Ramos (cell line): ENCODE measurements around the gene LMBR1L.

Source experiments
- in situ Hi-C: fragments of 300-500 bp; cut with MboI; formaldehyde crosslinking; loops from one replicate; pipeline ENCODE4 v1.14.3; 2022; ENCODE audit warnings: low sequenced_read_pairs; ENCODE audit not compliant: unreplicated experiment

The LMBR1L gene

DNA sequence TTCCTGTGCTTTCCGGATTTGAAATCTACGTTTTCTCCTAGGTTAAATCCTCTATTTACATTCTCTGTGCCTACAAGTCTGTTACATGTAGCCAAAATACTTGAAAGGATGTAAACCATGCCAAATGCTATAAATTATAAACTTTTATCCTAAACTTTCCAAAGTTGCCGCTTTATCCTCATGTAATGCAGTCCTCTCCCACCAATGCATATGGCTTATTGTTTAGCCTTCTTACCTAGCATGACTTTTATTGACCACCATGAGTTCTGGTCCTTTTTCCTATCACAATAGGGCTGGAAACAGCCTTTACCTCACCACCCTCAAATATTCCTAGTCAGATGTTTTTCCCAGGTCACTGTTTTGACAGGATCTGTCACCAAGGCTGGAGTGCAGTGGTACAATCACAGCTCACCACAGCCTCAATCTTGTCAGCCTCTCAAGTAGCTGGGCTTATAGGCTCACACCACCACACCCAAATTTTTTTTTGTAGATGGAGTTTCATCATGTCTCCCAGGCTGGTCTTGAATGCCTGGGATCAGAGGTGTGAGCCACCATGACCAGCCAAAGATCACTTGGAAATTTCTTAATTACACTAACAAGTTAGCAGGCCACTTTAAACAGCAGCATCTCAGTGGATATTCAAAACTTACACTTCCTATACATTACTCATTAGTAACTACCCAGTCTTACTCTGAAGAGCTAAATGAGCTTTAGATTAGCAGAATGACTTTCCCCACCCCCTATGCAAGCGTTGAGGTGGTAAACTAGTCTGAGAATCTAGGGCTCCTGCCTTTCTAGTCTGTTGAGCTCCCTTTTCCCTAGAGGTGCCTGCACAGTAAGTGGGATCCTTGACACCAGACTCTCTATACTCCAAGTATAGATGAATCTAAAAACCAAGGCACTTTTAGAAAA lies 16.5 kb upstream of the LMBR1L start:
- in situ Hi-C loops: no loop called here

- in situ Hi-C loops: no loop called here
These were observed 10.5 kb upstream of the LMBR1L start for GRCh38 chr12:49121047-49121696.

DNA sequence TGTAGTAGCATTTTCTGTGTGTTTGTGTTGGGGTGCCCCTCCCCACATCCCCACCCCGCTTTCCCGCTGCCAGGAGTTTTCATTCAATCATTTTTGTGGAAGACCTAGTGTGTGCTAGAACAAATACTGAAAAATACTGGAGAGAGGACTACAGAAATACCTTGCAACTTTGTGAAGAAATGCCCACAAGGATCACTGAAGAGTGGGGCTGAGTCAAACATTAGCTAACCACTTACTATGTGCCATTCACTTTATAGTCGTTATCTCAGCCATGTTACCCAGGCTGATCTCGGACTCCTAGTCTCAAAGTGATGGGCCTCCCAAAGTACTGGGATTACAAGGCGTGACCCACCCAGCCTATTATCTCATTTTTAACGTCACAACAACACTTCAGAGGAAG lies 559 bp upstream of the LMBR1L start:
- in situ Hi-C loops: no loop called here

DNA sequence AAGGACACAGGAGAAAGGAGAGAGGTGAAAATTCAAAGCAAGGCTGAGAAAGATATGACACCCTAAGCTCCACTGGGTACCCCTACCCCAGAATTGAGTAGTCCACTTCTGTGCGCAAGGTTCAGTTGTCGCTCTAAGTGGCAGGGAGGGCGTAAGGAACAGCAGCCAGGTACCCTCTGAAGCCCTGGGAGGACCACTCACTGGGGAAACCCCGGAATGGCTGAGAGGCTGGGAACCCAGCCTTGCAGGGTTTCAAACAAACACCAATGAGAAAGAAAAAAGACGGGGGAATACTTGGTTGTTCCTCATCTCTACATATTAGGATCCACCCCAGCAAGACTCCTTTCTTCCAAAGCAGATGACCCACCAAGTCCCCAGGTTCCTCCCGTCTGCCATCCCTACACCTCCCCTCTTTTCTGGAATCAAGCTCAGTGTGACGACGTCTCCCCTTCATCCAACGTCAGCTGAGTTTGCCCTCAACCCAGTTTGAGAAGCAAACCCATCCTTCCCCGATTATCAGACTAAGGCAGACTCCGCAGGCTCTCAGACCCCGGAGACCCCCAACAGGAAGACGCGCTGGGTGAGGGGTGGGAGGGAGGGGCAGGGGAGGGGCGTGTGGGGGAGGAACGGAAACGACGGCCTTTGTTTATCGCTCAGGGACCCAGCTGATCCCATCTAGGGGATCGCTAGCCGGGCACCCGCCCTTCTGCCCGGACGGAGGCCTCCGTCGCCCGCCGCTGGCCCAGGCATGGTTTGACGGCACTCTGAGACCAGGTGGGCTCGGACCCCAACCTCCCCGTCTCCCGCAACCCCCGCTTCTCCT lies 795 bp downstream of the LMBR1L start:
- in situ Hi-C loops: no loop called here

GRCh38 chr12:49108958-49109404 lies 1.7 kb downstream of the LMBR1L start:
- in situ Hi-C loops: no loop called here

DNA sequence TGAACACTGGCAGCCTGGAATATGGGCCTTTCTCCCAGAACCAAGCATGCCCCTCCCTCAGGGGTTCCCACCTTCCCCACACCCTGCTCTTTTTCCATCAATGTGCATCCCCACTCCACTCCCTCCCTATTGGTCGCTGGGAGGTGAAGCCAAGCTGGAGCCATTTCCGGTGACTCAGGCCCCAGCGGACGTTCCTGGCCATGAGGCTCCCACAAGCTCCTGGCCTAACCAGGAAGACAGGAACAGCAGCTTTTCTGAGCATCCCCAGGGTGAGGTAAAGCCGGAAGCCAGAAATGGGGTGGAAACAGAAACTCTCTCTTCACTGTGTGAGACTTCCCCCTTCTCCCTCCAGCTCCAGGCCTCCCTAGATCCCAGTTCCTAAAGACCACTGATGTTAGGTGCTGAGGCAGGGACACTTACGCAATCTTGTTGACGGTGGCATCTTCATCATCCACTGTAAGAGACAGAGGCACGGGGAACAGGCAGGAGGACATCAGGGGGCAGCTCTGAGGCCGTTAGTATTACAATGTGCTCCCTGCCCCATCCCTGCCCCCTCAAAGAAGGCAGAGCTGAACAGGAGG lies 5.1 kb downstream of the LMBR1L start:
- in situ Hi-C loops: no loop called here

DNA sequence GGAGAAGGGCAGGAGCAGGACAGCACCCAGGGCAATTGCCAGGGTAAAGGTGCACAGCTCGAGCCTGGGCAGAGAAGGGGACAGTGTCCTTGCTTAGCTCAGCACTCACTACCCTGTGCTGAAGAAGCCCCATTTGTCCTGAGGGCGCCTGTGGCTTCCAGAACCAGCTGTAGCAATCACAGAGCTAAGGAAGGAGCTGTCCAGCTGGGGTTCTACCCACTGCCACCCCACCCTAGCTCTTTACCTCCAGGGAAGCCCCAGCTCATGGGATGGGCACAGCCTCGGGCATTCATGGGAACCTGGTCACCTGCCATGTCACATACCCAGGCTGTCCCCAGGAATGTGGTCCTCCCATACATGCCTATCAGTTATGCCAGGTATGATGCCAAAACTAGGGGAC lies 5.8 kb downstream of the LMBR1L start:
- in situ Hi-C loops: no loop called here

- in situ Hi-C loops: no loop called here
These were observed 10.3 kb downstream of the LMBR1L start for GRCh38 chr12:49100380-49100779.

- in situ Hi-C loops: loop anchor here (10.0 kb wide), 1 partner anchor 136 kb away; no protein-coding TSS in a partner anchor
These were observed 11.9 kb downstream of the LMBR1L start for GRCh38 chr12:49098703-49099102.

DNA sequence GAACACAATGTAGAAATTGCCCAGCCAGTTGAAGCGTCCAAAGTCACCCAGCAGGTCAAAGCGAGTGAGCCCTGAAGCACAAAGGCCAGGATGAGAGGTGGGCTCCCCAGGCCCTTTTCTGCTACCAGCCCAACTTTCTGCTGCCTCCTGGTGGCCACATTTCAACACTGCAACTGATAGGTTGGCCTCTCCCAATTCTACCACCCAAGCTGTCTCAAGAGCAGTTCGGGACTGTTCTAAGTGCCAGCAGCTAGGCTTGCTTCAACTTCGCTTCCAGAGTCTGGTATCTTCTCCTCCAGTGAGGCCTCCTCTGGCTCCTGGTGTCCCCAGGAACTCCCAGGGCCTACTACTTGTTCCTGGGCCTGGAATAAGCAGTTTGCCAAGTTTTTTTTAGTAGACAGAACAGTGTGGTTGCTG lies 12.6 kb downstream of the LMBR1L start:
- in situ Hi-C loops: loop anchor here (10.0 kb wide), 1 partner anchor 137 kb away; no protein-coding TSS in a partner anchor

- in situ Hi-C loops: loop anchor here (10.0 kb wide), 1 partner anchor 137 kb away; no protein-coding TSS in a partner anchor
These were observed 13.3 kb downstream of the LMBR1L start for GRCh38 chr12:49097381-49097780.

DNA sequence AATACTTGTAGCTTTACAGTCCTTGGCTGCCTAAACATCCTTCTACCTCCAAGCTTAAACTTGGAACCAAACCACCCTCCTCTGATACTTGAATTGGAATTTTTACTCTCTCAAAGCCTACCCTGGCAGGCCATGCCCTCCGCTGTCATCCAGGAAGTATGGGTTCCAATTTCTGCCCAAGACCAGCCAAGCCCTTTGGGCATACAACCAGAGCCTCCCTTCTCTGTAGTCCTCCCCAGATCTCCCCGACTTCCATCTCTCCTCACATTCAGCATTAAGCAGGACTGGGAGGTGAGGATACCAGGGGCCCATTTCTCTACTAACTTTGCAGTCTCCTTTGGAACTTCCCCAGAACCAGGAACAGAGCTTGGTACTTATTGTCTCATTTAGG lies 15.7 kb downstream of the LMBR1L start:
- in situ Hi-C loops: loop anchor here (10.0 kb wide), 1 partner anchor 140 kb away; no protein-coding TSS in a partner anchor

- in situ Hi-C loops: loop anchor here (10.0 kb wide), 1 partner anchor 140 kb away; no protein-coding TSS in a partner anchor
These were observed 16.3 kb downstream of the LMBR1L start, which contains the start of gene DHH for GRCh38 chr12:49094160-49094974. Gene DHH (minus strand): TSS chr12:49094801. CDS start chr12:49094512, 289 bp downstream.

DNA sequence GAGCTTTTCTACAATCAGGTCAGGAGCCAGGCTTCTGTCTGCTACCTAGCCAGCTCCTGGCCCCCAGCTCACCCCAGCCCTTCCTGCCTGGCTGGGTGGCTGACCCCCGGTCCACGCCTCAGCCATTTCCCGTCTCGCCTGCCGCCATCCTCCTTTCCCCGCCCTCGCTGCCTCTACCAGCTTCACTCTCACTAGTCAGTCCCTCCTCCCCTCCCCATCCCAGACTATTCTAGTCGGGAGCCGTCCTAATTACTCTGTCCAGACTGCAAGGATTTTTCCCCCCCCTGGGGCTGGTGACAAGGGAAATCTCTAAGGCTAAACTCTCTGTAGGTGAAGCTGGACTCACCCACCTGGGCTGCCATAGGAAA lies 16.9 kb downstream of the LMBR1L start:
- in situ Hi-C loops: loop anchor here (10.0 kb wide), 1 partner anchor 141 kb away; no protein-coding TSS in a partner anchor

GRCh38 chr12:49092816-49093406 lies 17.7 kb downstream of the LMBR1L start:
- in situ Hi-C loops: loop anchor here (10.0 kb wide), 1 partner anchor 142 kb away; no protein-coding TSS in a partner anchor

- in situ Hi-C loops: loop anchor here (10.0 kb wide), 1 partner anchor 143 kb away; no protein-coding TSS in a partner anchor
These were observed 18.4 kb downstream of the LMBR1L start for GRCh38 chr12:49092086-49092815.

- in situ Hi-C loops: loop anchor here (10.0 kb wide), 1 partner anchor 143 kb away; no protein-coding TSS in a partner anchor
These were observed 18.9 kb downstream of the LMBR1L start for GRCh38 chr12:49091836-49092085.
